NT2/D1 (cell line): ENCODE results near the gene SLC66A1.

Experiments
- DNase-seq: peaks from one replicate; pipeline ENCODE4 v3.0.0-alpha.2; 2011; ENCODE audit warnings: low read depth, low spot score
- H3K27me3 ChIP-seq: 2 replicates; pipeline ENCODE4 v1.6.0; 2011; ENCODE audit warnings: mild to moderate bottlenecking; ENCODE audit not compliant: insufficient read length, insufficient read depth
- H3K36me3 ChIP-seq: 2 replicates; pipeline ENCODE4 v1.6.1; 2011; ENCODE audit warnings: mild to moderate bottlenecking, low read length, mixed read lengths; ENCODE audit not compliant: insufficient read depth, insufficient read length
- H3K4me1 ChIP-seq: 2 replicates; pipeline ENCODE4 v1.5.1; 2011; ENCODE audit not compliant: insufficient read depth, insufficient read length
- H3K4me3 ChIP-seq: 2 replicates; pipeline ENCODE4 v1.5.1; 2011; ENCODE audit warnings: low read depth; ENCODE audit not compliant: insufficient read length
- H3K9ac ChIP-seq: 2 replicates; pipeline ENCODE4 v1.6.0; 2011; ENCODE audit warnings: low read depth; ENCODE audit not compliant: insufficient read length
- H3K9me3 ChIP-seq: 2 replicates; pipeline ENCODE4 v1.5.1; 2011; ENCODE audit warnings: mild to moderate bottlenecking, low read length; ENCODE audit not compliant: insufficient read depth
- SUZ12 ChIP-seq: IDR thresholded peaks from 2 replicates; pipeline ENCODE4 v1.6.1; 2011; ENCODE audit not compliant: insufficient read length, insufficient read depth; ENCODE audit errors: extremely low read depth
- YY1 ChIP-seq: IDR thresholded peaks from 2 replicates; pipeline ENCODE4 v1.6.1; 2011; ENCODE audit not compliant: insufficient read length, insufficient read depth
- ZNF274 ChIP-seq: IDR thresholded peaks from 2 replicates; pipeline ENCODE4 v1.6.1; 2011; ENCODE audit warnings: mild to moderate bottlenecking, low read depth, low read length

SLC66A1 gene

DNA sequence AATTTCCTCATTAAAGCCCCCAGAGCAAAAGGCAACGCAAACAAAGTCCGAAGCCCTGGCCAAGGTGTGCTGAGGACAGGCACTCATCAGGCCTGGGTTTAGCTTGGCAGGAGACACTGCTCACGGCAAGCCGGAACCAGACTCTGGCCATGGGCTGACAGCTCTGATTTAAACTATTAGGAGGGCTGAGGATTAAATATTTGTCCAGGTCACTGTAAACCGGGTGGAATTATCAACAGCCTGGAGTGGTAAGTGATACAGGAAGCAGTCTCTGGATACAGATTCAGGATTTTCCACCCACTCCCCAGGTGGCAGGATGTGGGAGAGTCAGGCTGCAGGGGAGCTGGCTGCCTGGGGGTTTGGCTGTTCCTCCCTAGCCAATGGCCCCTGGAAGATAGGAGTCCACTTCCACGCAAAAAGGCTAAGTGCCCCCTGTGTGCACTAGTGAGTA, 42.4 kb downstream of the SLC66A1 start:
- Histone ChIP-seq H3K36me3 (peaks cover 76% of the 10 kb centered on the region), H3K4me3 (no peak overlapping the region), H3K9me3 (no peaks in the 10 kb centered on the region), H3K9ac (no peak overlapping the region), H3K27me3 (no peaks in the 10 kb centered on the region), H3K4me1 (peaks cover 17% of the 10 kb centered on the region)
- no peak for DNase-seq
- TF ChIP-seq YY1 (no peak), ZNF274 (no peak), SUZ12 (no peak)

DNA sequence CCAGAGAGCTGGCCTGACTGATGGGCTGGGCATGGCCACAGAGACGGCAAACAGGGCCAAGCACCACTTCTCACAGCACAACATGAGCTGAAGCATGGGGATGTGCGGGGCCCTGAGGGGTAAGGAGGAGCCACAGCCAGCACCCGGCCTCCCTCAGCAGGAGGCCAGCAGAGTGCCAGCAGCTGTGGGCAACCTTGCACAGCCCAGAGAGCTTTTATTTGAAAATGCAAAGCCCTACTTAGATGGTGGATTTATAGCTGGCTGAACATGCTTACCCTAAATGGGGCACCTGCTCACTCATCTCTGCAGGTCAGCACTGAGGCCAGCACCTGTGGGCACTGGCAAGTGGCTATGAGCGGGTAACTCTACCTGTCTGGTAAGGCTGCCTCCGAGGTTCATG, 44.1 kb downstream of the SLC66A1 start:
- Histone ChIP-seq H3K4me1 (peaks cover 17% of the 10 kb centered on the region), H3K4me3 (no peak overlapping the region), H3K27me3 (no peaks in the 10 kb centered on the region), H3K36me3 (peaks cover 74% of the 10 kb centered on the region), H3K9me3 (no peaks in the 10 kb centered on the region), H3K9ac (no peak overlapping the region)
- TF ChIP-seq ZNF274 (no peak), SUZ12 (no peak), YY1 (no peak)
- no peak for DNase-seq

DNA sequence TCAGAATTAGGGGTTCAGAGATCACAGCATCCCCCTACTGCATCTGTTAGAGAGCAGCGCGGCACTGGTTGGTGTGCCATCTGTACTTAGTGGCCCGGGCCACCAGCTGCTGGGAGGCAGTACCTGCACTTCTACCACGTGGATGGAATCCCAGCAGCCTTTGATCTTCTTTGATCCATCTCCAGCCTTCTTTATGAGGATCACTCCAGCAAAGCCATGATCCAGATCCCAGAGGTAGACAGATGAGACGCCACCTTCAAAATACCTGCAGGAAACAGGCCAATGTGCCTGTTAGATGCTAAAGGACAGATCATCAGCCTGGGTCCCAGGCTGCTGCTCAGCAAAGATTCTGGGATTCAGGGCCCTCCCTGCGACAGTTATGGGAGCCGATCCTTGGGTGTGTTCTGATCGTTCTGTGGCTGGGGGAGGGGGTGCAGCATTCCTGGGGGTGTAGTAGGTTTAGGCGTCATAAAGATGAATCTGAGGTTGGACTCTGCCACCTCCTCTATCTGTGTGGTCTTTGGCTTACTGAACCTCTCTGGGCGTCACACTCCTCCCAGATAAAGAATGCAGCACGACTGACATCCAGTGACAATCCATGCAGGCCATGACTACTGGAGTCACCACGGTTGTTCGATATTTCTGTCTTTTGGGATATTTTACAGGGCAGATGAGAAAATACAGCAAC, 45.3 kb downstream of the SLC66A1 start:
- Histone ChIP-seq H3K36me3 (peaks cover 63% of the 10 kb centered on the region), H3K27me3 (no peaks in the 10 kb centered on the region), H3K4me1 (peaks cover 13% of the 10 kb centered on the region), H3K9me3 (no peaks in the 10 kb centered on the region), H3K9ac (no peak overlapping the region), H3K4me3 (no peak overlapping the region)
- no peak for TF ChIP-seq SUZ12
- no peak for TF ChIP-seq ZNF274
- no peak for TF ChIP-seq YY1
- no peak for DNase-seq

DNA sequence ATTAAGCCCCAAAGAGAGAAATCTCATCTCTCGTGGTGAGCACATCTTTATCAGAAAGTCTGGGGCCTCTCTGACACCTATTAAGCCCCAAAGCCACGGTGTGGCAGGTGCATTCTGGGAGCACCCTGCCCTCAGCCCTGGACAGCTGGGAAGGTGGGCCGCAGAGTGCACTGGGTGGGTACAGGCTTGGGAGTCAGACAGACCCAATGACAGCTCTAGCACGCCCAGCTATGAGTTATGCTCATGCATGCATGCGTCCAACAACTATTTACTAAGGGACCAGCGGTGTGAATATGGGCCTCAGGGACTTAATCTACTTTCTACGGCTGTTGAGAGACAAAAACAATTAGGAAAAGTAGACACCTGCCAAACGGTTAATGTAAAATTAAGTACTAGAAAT, 46.6 kb downstream of the SLC66A1 start:
- H3K9ac ChIP-seq = no peak overlapping the region
- H3K4me3 ChIP-seq = no peak overlapping the region
- H3K36me3 ChIP-seq = peaks cover 51% of the 10 kb centered on the region
- no peaks in the 10 kb centered on the region for H3K27me3 ChIP-seq
- no peak for DNase-seq
- TF ChIP-seq YY1 = no peak
- TF ChIP-seq SUZ12 = no peak
- no peak for TF ChIP-seq ZNF274
- H3K4me1 ChIP-seq = peaks cover 8% of the 10 kb centered on the region
- no peaks in the 10 kb centered on the region for H3K9me3 ChIP-seq

DNA sequence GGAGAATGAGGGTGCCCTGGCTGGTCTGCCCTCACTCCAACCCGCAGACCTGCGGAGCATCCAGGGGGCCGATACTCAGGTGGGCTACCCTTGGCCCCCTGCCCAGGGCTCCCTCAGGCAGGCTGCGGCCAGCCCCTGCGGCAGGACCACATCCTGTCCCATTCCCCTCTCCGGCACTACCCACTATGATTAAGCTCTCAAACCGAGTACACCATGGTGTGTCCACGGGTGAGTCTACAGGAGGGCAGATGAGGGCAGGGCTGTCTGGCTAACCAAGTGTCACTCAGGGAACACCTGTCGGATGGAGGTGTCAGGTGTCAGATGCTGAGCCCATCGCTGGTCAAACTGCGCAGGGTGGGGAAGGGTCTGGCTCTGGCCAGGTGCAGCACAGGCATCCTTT, 47.2 kb downstream of the SLC66A1 start:
- H3K27me3 ChIP-seq = no peaks in the 10 kb centered on the region
- no peak for DNase-seq
- H3K4me1 ChIP-seq = peaks cover 1% of the 10 kb centered on the region
- TF ChIP-seq YY1 (no peak), ZNF274 (no peak), SUZ12 (no peak)
- H3K9me3 ChIP-seq = no peaks in the 10 kb centered on the region
- H3K4me3 ChIP-seq = no peak overlapping the region
- no peak overlapping the region for H3K9ac ChIP-seq
- H3K36me3 ChIP-seq = peaks cover 46% of the 10 kb centered on the region

DNA sequence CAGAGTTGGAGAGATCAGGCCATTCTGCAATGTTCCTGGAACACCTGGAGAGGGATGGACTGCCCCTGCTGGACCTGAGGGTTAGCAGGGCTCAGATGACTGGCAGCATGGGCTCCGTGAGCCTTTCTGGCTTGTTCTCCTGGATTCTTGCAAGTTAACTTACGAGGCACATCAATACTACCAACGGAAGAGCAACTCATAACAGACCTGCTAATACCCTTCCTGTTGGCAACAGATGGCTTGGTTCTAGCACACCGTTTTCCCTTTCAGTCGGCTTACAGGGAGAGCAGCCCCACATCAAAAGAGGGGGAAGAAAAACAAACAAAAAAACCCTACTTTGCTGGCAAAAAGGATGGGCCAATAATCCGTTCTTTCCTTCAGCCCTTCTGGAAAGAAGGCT, 47.9 kb downstream of the SLC66A1 start:
- Histone ChIP-seq H3K27me3 (no peaks in the 10 kb centered on the region), H3K9ac (no peak overlapping the region)

DNA sequence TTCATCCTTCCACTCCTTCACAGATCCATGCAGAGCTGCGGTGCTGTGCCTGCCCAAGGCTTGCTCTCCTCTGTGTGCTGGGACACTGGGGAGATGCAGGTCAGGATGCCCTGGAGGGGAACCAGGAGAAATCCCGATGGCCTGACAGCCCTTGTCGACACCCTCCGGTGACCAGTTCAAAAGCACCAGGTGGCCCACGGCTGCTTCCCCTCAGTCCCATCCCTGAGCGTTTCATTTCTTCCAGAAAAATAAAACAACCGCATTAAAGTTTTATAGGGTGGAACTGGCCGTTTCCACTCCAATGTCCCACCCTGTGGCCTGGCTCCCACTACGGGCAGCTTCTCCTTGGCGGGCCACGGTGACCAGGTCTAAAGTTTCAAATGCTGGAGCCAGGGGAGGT, 48.3 kb downstream of the SLC66A1 start:
- DNase-seq = no peak
- no peak overlapping the region for H3K4me3 ChIP-seq
- no peaks in the 10 kb centered on the region for H3K9me3 ChIP-seq
- no peaks in the 10 kb centered on the region for H3K4me1 ChIP-seq
- no peaks in the 10 kb centered on the region for H3K27me3 ChIP-seq
- TF ChIP-seq SUZ12 = no peak
- H3K9ac ChIP-seq = no peak overlapping the region
- peaks cover 46% of the 10 kb centered on the region for H3K36me3 ChIP-seq

More for the DNA sequence above, 47.9 kb downstream of the SLC66A1 start:
- H3K36me3 ChIP-seq = peaks cover 44% of the 10 kb centered on the region
- DNase-seq = no peak
- H3K9me3 ChIP-seq = no peaks in the 10 kb centered on the region
- TF ChIP-seq YY1 (no peak), SUZ12 (no peak), ZNF274 (no peak)
- no peaks in the 10 kb centered on the region for H3K4me1 ChIP-seq
- H3K4me3 ChIP-seq = no peak overlapping the region
